Nephron progenitor cell (in vitro differentiated cells): Measurements from ENCODE around the gene MCU.
"Not testable (repeated sequence)": the region's sequence is repeated elsewhere in the genome, so short reads cannot be mapped to it uniquely, and the experiment has no call there.

Source experiments
- DNase-seq: peaks from one replicate; pipeline ENCODE4 v3.0.0; 2021
- H3K27ac Mint-ChIP-seq: 2 replicates; pipeline ENCODE4 v1.8.0; 2021; ENCODE audit warnings: mild to moderate bottlenecking, moderate library complexity, mixed read lengths
- H3K27me3 Mint-ChIP-seq: 2 replicates; pipeline ENCODE4 v1.8.0; 2021; ENCODE audit warnings: mild to moderate bottlenecking, low read depth, mixed read lengths; ENCODE audit not compliant: poor library complexity
- H3K36me3 Mint-ChIP-seq: 2 replicates; pipeline ENCODE4 v1.8.0; 2021; ENCODE audit warnings: low read depth, mixed read lengths
- H3K4me1 Mint-ChIP-seq: 2 replicates; pipeline ENCODE4 v1.8.0; 2021; ENCODE audit warnings: mixed read lengths
- H3K4me3 Mint-ChIP-seq: 2 replicates; pipeline ENCODE4 v1.8.0; 2021; ENCODE audit warnings: mild to moderate bottlenecking, moderate library complexity, mixed read lengths
- H3K9me3 Mint-ChIP-seq: 2 replicates; pipeline ENCODE4 v1.8.0; 2021; ENCODE audit warnings: mild to moderate bottlenecking, moderate library complexity, mixed read lengths
- CTCF ChIP-seq: fragments of 200-600 bp; sonication (generic); IDR thresholded peaks from 2 replicates; pipeline ENCODE4 v1.5.0; 2021; ENCODE audit warnings: antibody characterized with exemption

The MCU gene

DNA sequence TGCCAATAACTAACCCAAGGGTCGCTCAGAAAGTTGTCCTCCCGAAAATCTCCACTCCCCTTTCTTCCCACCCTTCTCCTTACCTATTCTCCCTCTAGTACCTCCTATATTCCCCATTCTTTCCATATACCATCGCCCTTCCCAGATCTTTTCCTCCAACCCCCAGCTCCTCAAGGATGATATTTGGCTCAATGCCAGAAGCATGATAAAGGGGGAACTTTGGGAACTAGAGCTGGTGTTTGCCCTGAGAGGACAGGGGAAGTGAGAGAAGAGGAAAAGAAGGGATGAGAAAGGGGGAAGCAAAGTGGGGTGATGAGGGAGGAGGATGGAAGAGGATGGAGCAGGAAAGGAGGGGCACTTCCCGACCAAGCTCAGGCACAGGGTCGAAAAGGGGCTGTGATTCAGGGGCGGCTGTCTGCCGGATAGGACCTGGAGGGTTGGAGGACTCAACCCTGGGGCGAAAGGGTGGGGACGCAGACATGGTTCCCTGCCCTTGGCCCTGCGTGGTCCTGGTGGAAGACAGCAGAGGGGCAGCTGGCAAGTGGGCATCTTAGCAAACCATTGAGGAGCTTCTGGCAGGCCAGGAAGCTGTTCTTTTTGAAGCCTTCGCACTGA is 203.4 kb downstream of the MCU start:
- TF ChIP-seq CTCF, result no peak

GRCh38 chr10:72898616-72899015 is 206.7 kb downstream of the MCU start:
- Mint-ChIP-seq H3K4me3 (no peak overlapping the region), H3K9me3 (no peaks in the 10 kb centered on the region)

More for the DNA sequence above, 203.4 kb downstream of the MCU start:
- H3K27ac Mint-ChIP-seq, result no peak overlapping the region
- no peaks in the 10 kb centered on the region for H3K9me3 Mint-ChIP-seq
- DNase-seq, result no peak
- no peaks in the 10 kb centered on the region for H3K4me1 Mint-ChIP-seq
- peaks cover 20% of the 10 kb centered on the region for H3K27me3 Mint-ChIP-seq
- no peaks in the 10 kb centered on the region for H3K36me3 Mint-ChIP-seq
- no peak overlapping the region for H3K4me3 Mint-ChIP-seq

DNA sequence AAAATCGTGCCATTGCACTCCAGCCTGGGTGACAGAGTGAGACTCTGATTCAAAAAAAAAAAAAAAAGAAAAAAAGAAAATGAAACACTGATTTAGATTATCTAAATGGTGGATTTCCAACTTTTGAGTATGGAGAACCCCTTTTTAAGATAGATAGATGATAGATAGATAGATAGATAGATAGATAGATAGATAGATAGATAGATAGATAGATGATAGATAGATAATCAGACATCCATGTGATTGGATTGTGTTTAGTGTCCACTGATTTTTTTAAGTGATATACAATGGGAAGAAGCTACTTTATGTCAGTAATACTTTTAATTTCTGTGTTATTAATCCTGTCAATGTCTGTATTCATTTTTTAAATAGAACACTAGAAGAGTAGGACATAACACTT is 207.6 kb downstream of the MCU start:
- Mint-ChIP-seq H3K4me1 (no peaks in the 10 kb centered on the region), H3K27me3 (peaks cover 14% of the 10 kb centered on the region), H3K9me3 (peaks cover 6% of the 10 kb centered on the region), H3K27ac (no peak overlapping the region), H3K4me3 (no peak overlapping the region), H3K36me3 (no peaks in the 10 kb centered on the region)
- TF ChIP-seq CTCF, result no peak
- DNase-seq, result no peak

More at GRCh38 chr10:72898616-72899015, 206.7 kb downstream of the MCU start:
- H3K27ac Mint-ChIP-seq, result no peak overlapping the region
- H3K36me3 Mint-ChIP-seq, result no peaks in the 10 kb centered on the region
- peaks cover 14% of the 10 kb centered on the region for H3K27me3 Mint-ChIP-seq
- no peak for TF ChIP-seq CTCF
- DNase-seq, result no peak
- H3K4me1 Mint-ChIP-seq, result no peaks in the 10 kb centered on the region

DNA sequence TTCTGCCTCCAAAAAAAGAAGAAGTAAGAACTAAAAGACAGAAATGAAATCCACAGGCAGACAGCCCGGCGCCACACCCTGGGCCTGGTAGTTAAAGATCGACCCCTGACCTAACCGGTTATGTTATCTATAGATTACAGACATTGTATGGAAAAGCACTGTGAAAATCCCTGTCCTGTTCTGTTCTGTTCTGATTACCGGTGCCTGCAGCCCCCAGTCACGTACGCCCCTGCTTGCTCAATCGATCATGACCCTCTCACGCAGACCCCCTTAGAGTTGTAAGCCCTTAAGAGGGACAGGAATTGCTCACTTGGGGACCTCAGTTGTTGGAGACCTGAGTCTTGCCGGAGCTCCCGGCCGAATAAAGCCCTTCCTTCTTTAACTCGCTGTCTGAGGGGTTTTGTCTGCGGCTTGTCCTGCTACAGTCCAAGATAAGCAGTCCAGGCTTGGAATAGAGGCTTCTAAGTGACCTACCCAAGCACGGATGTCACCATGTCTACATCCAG is 212.1 kb downstream of the MCU start:
- not testable (repeated sequence) for H3K27me3 Mint-ChIP-seq, DNase-seq, H3K36me3 Mint-ChIP-seq, H3K9me3 Mint-ChIP-seq, H3K27ac Mint-ChIP-seq, H3K4me1 Mint-ChIP-seq, H3K4me3 Mint-ChIP-seq

GRCh38 chr10:72904806-72905205 is 212.9 kb downstream of the MCU start:
- no peaks in the 10 kb centered on the region for H3K27me3 Mint-ChIP-seq
- H3K36me3 Mint-ChIP-seq, result no peaks in the 10 kb centered on the region

GRCh38 chr10:72906446-72906845 is 214.5 kb downstream of the MCU start:
- Mint-ChIP-seq H3K36me3 (no peaks in the 10 kb centered on the region), H3K9me3 (peaks cover 10% of the 10 kb centered on the region), H3K27me3 (no peaks in the 10 kb centered on the region), H3K4me3 (no peak overlapping the region), H3K4me1 (no peaks in the 10 kb centered on the region), H3K27ac (no peak overlapping the region)
- no peak for TF ChIP-seq CTCF
- no peak for DNase-seq

More at GRCh38 chr10:72904806-72905205, 212.9 kb downstream of the MCU start:
- DNase-seq, result no peak
- no peaks in the 10 kb centered on the region for H3K4me1 Mint-ChIP-seq
- peaks cover 10% of the 10 kb centered on the region for H3K9me3 Mint-ChIP-seq
- no peak overlapping the region for H3K27ac Mint-ChIP-seq
- no peak for TF ChIP-seq CTCF
- no peak overlapping the region for H3K4me3 Mint-ChIP-seq
